SK-N-MC (cell line): ENCODE measurements around the gene DLK2.

Source experiments
- EZH2 ChIP-seq: fragments of 200-600 bp; sonication (generic); IDR thresholded peaks from one replicate; pipeline ENCODE4 v1.6.1; 2017; ENCODE audit warnings: antibody characterized with exemption
- POLR2AphosphoS5 ChIP-seq: IDR thresholded peaks from 2 replicates; pipeline ENCODE4 v1.6.1; 2012; ENCODE audit warnings: mild to moderate bottlenecking, low read depth, low read length, borderline replicate concordance

DNA sequence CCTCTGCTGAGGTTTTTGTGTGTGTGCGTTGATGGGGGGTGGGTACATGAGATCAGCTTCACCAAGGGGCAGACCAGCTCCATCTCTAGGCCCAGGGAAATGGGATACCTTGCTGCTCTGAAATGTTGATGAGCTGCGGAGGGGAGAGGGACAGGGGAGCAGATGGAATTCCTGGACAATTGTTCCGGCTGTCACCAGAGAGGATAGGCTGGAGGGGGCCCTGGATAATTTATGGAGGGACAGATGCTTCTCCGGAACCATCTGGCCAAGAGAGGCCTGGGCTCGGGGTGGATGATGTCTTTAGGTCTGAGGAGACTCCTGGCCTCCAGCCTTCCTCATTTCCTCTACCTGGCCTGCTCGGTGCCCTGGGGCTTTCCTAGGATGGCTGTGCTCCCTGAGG lies 20.2 kb upstream of the DLK2 start:
- TF ChIP-seq EZH2, result no peak
- TF ChIP-seq POLR2AphosphoS5, result no peak
